Measurements from ENCODE around the gene TSPOAP1.

- TF ChIP-seq POLR2A (IDR thresholded peaks at IDR 0.05) (no peak), POLR2AphosphoS5 (IDR thresholded peaks at IDR 0.05) (no peak)
Measured at GRCh38 chr17:58369214-58370031, 40.8 kb upstream of the TSPOAP1 start.
